ENCODE data around the gene UBE2Q2.

The UBE2Q2 gene

DNA sequence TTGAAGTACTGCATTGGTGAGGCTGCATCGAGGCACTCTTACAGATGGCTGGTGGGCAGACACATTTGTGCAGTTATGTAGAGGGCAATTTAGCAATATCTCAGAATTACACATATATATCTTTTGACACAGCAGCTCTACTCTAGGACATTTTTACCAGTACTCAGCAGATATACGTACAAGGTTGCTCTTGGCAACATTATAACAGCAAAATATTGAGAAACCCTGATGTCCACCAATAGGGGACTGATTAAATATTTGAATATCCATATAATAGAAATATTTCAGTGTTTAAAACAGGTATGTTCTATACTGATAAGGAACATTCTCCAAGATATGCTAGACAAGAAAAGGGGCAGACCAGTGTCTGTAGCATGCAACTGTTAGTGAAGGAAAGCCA, 52.5 kb downstream of the UBE2Q2 start:
- peak in 1 of 2 donors; percentile 18 for DNase-seq

DNA sequence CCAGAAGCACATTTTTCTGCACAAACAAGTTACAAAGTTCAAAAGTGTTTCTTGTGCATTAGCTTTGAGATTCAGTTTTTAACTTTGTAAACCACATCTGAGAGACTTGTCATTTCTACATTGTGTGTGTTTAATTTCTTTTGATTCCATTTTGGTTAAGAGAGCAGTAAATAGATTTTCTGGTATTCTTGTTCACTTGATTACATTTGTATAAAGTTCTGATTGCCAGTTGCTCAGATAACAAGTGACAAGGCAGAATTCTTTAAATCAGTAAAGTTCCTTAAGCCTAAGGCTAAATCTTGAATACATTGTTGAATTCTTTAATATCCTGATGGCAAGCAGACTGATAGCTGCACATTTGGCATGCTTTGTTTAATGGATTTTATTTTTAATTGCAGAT, 57.3 kb downstream of the UBE2Q2 start:
- Histone ChIP-seq H3K27ac (ENCODE audit: low read depth, low read length) (no peak overlapping the region), H3K4me2 (ENCODE audit: low read length) (no peak overlapping the region), H2BK5ac (ENCODE audit: low read depth, low read length, poor library complexity) (no peak overlapping the region), H2BK12ac (ENCODE audit: low read length) (no peak overlapping the region), H3K9me3 (ENCODE audit: insufficient read depth, low read depth, low read length) (no peaks in the 10 kb centered on the region), H3K4me1 (ENCODE audit: control insufficient read depth in 1 of 2, insufficient read depth in 2 of 2, low read length in 2 of 2) (peaks cover 4 to 12% of the 10 kb centered on the region in 2 experiments), H4K12ac (ENCODE audit: low read depth, low read length) (no peak overlapping the region), H3K27me3 (ENCODE audit: insufficient read depth, low read length) (no peaks in the 10 kb centered on the region), H3K18ac (ENCODE audit: low read length) (no peak overlapping the region), H3K14ac (ENCODE audit: low read length) (no peak overlapping the region), H2AK5ac (ENCODE audit: low read length) (no peak overlapping the region), H3K79me1 (ENCODE audit: low read length) (peaks cover 15% of the 10 kb centered on the region), H4K91ac (ENCODE audit: low read depth, low read length) (no peak overlapping the region), H3K23ac (ENCODE audit: low read length) (no peak overlapping the region), H3K9ac (ENCODE audit: low read length) (no peak overlapping the region), H3K4me3 (ENCODE audit: low read depth, low read length) (no peak overlapping the region), H3K4ac (ENCODE audit: low read depth, low read length) (no peak overlapping the region), H3K36me3 (ENCODE audit: control insufficient read depth in 1 of 2, insufficient read depth in 2 of 2, low read length in 2 of 2) (peaks cover 2 to 9% of the 10 kb centered on the region in 2 experiments), H4K8ac (ENCODE audit: low read depth, low read length) (no peak overlapping the region), H2AFZ (ENCODE audit: insufficient read depth, low read length, poor library complexity) (no peak overlapping the region), H3K79me2 (ENCODE audit: control insufficient read depth, insufficient read depth, low read length, poor library complexity) (peaks cover 7% of the 10 kb centered on the region), H2BK120ac (ENCODE audit: insufficient read depth, low read length, poor library complexity) (no peak overlapping the region)
- peak in 1 of 2 donors; percentile 47 for DNase-seq

More for the DNA sequence above, 52.5 kb downstream of the UBE2Q2 start:
- peaks cover 5 to 9% of the 10 kb centered on the region in 2 experiments for H3K36me3 ChIP-seq (ENCODE audit: control insufficient read depth in 1 of 2, insufficient read depth in 2 of 2, low read length in 2 of 2)
- H3K79me2 ChIP-seq (ENCODE audit: control insufficient read depth, insufficient read depth, low read length, poor library complexity): no peaks in the 10 kb centered on the region
- no peak overlapping the region for H2BK12ac ChIP-seq (ENCODE audit: low read length)
- H3K4me2 ChIP-seq (ENCODE audit: low read length): no peak overlapping the region
- WGBS (ENCODE audit: extremely low coverage, insufficient coverage, insufficient read length): no CpG with 5 or more reads among the region's 2 CpGs
- H3K18ac ChIP-seq (ENCODE audit: low read length): no peak overlapping the region
- H4K12ac ChIP-seq (ENCODE audit: low read depth, low read length): no peak overlapping the region
- no peaks in the 10 kb centered on the region for H3K9me3 ChIP-seq (ENCODE audit: insufficient read depth, low read depth, low read length)
- no peak overlapping the region for H3K9ac ChIP-seq (ENCODE audit: low read length)
- no peak overlapping the region for H3K4me3 ChIP-seq (ENCODE audit: low read depth, low read length)
- H3K79me1 ChIP-seq (ENCODE audit: low read length): peaks cover 5% of the 10 kb centered on the region
- no peak overlapping the region for H3K14ac ChIP-seq (ENCODE audit: low read length)
- no peak overlapping the region for H2BK5ac ChIP-seq (ENCODE audit: low read depth, low read length, poor library complexity)
- no peak overlapping the region for H4K8ac ChIP-seq (ENCODE audit: low read depth, low read length)
- H3K4ac ChIP-seq (ENCODE audit: low read depth, low read length): no peak overlapping the region
- H3K4me1 ChIP-seq (ENCODE audit: control insufficient read depth in 1 of 2, insufficient read depth in 2 of 2, low read length in 2 of 2): peaks cover 0 to 4% of the 10 kb centered on the region in 2 experiments
- no peak overlapping the region for H4K91ac ChIP-seq (ENCODE audit: low read depth, low read length)
- no peaks in the 10 kb centered on the region for H3K27me3 ChIP-seq (ENCODE audit: insufficient read depth, low read length)
- H2AK5ac ChIP-seq (ENCODE audit: low read length): no peak overlapping the region
- no peak overlapping the region for H2AFZ ChIP-seq (ENCODE audit: insufficient read depth, low read length, poor library complexity)
- no peak overlapping the region for H3K27ac ChIP-seq (ENCODE audit: low read depth, low read length)
- H3K23ac ChIP-seq (ENCODE audit: low read length): no peak overlapping the region
- H2BK120ac ChIP-seq (ENCODE audit: insufficient read depth, low read length, poor library complexity): no peak overlapping the region

DNA sequence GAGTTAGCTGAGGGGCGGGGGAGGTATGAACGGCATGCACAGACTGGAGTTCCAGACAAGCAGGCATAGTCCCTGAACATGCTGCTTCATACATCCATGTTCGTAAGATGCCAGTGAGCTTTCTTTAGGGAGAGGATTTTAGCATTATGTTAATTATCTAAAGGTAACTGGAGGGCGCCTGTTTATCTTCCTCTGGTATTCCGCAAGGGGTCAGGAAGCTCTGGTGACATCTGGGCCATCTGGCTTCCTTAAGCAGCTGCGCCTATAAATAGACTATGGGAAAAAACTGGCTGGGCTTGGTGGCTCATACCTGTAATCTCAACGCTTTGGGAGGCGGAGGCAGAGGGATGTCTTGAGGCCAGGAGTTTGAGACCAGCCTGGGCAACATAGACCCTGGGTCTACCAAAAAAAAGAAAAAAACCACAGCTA, 58.9 kb downstream of the UBE2Q2 start:
- Histone ChIP-seq H3K18ac (ENCODE audit: low read length) (no peak overlapping the region), H3K23ac (ENCODE audit: low read length) (no peak overlapping the region), H3K27me3 (ENCODE audit: insufficient read depth, low read length) (no peaks in the 10 kb centered on the region), H4K8ac (ENCODE audit: low read depth, low read length) (no peak overlapping the region), H2AFZ (ENCODE audit: insufficient read depth, low read length, poor library complexity) (no peak overlapping the region), H3K79me2 (ENCODE audit: control insufficient read depth, insufficient read depth, low read length, poor library complexity) (peaks cover 7% of the 10 kb centered on the region), H2BK5ac (ENCODE audit: low read depth, low read length, poor library complexity) (no peak overlapping the region), H3K27ac (ENCODE audit: low read depth, low read length) (peak overlapping the region; percentile 46), H2AK5ac (ENCODE audit: low read length) (no peak overlapping the region), H4K12ac (ENCODE audit: low read depth, low read length) (no peak overlapping the region), H3K9me3 (ENCODE audit: insufficient read depth, low read depth, low read length) (no peaks in the 10 kb centered on the region), H2BK12ac (ENCODE audit: low read length) (no peak overlapping the region), H3K79me1 (ENCODE audit: low read length) (peaks cover 15% of the 10 kb centered on the region), H3K4me3 (ENCODE audit: low read depth, low read length) (no peak overlapping the region), H4K91ac (ENCODE audit: low read depth, low read length) (no peak overlapping the region), H2BK120ac (ENCODE audit: insufficient read depth, low read length, poor library complexity) (no peak overlapping the region), H3K14ac (ENCODE audit: low read length) (no peak overlapping the region), H3K9ac (ENCODE audit: low read length) (no peak overlapping the region), H3K4me1 (ENCODE audit: control insufficient read depth in 1 of 2, insufficient read depth in 2 of 2, low read length in 2 of 2) (peaks cover 4 to 12% of the 10 kb centered on the region in 2 experiments), H3K36me3 (ENCODE audit: control insufficient read depth in 1 of 2, insufficient read depth in 2 of 2, low read length in 2 of 2) (peaks cover 2 to 9% of the 10 kb centered on the region in 2 experiments), H3K4me2 (ENCODE audit: low read length) (peak overlapping the region; percentile 24), H3K4ac (ENCODE audit: low read depth, low read length) (no peak overlapping the region)
- peak; percentile 90 to 93 for DNase-seq
- no CpG with 5 or more reads among the region's 8 CpGs for WGBS (ENCODE audit: extremely low coverage, insufficient coverage, insufficient read length)

DNA sequence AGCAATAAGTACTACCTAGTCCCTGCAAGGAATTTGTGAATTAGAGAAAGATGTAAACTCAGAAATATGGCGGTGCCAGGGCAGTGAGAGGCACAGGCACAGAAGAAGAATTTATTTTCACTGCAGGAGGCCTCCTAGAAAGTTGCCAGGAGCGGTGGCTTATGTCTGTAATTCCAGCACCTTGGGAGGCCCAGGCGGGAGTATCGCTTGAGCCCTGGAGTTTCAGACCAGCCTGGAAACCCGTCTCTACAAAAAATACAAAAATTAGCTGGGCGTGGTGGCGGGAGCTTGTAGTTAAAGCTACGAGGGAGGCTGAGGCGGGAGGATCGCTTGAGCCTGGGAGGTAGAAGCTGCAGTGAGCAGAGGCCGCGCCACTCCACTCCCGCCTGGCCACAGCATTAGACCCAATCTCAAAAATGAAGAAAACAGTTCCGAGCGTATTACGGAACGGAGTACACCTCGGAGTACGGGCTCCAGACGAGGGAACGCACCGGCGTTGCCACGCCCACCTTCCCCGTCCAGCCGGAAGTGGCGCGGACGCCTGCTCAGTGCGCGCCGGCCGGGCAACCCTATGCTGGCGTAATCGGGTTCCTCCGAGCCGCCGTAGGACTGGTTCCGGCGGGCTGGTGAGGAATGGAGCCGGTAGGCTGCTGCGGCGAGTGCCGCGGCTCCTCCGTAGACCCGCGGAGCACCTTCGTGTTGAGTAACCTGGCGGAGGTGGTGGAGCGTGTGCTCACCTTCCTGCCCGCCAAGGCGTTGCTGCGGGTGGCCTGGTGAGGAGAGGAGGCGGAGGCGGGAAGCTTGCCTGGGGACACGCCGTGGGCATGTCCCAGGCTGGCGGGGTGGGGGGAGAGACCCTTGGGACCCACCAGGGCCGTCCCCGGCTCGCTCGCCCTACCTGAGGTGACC, 60.3 kb downstream of the UBE2Q2 start, which contains the start of gene FBXO22:
TSS of gene FBXO22 (plus strand) at position 548 of the 909 bp plus-strand sequence. CDS start at position 634, 86 bp downstream.
- peaks cover 0 to 5% of the 10 kb centered on the region in 2 experiments for H3K36me3 ChIP-seq (ENCODE audit: control insufficient read depth in 1 of 2, insufficient read depth in 2 of 2, low read length in 2 of 2)
- peak within 1 kb of the TSS; percentile 100 for H3K4me3 ChIP-seq (ENCODE audit: low read depth, low read length)
- peak within 1 kb of the TSS; percentile 82 for H4K91ac ChIP-seq (ENCODE audit: low read depth, low read length)
- peak within 1 kb of the TSS; percentile 89 for H2BK5ac ChIP-seq (ENCODE audit: low read depth, low read length, poor library complexity)
- H3K4me1 ChIP-seq (ENCODE audit: control insufficient read depth in 1 of 2, insufficient read depth in 2 of 2, low read length in 2 of 2): peaks cover 4 to 15% of the 10 kb centered on the region in 2 experiments
- peak within 1 kb of the TSS; percentile 96 for H3K27ac ChIP-seq (ENCODE audit: low read depth, low read length)
- H4K12ac ChIP-seq (ENCODE audit: low read depth, low read length): peak within 1 kb of the TSS; percentile 62
- peak within 1 kb of the TSS; percentile 53 for H3K4ac ChIP-seq (ENCODE audit: low read depth, low read length)
- peak within 1 kb of the TSS; percentile 58 for H3K18ac ChIP-seq (ENCODE audit: low read length)
- peak within 1 kb of the TSS; percentile 26 for H2AK5ac ChIP-seq (ENCODE audit: low read length)
- peak within 1 kb of the TSS; percentile 99 for H3K9ac ChIP-seq (ENCODE audit: low read length)
- H3K4me2 ChIP-seq (ENCODE audit: low read length): peak within 1 kb of the TSS; percentile 69
- peak within 1 kb of the TSS; percentile 1 for H2BK12ac ChIP-seq (ENCODE audit: low read length)
- H3K27me3 ChIP-seq (ENCODE audit: insufficient read depth, low read length): no peaks in the 10 kb centered on the region
- no peaks in the 10 kb centered on the region for H3K9me3 ChIP-seq (ENCODE audit: insufficient read depth, low read depth, low read length)
- H3K14ac ChIP-seq (ENCODE audit: low read length): peak within 1 kb of the TSS; percentile 82
- peak within 1 kb of the TSS; percentile 88 for H4K8ac ChIP-seq (ENCODE audit: low read depth, low read length)
- H2BK120ac ChIP-seq (ENCODE audit: insufficient read depth, low read length, poor library complexity): peak within 1 kb of the TSS; percentile 67
- H2AFZ ChIP-seq (ENCODE audit: insufficient read depth, low read length, poor library complexity): peak within 1 kb of the TSS; percentile 33
- H3K79me2 ChIP-seq (ENCODE audit: control insufficient read depth, insufficient read depth, low read length, poor library complexity): peaks cover 12% of the 10 kb centered on the region
- no CpG with 5 or more reads among the region's 63 CpGs for whole genome bisulfite sequencing (ENCODE audit: extremely low coverage, insufficient coverage, insufficient read length)
- H3K23ac ChIP-seq (ENCODE audit: low read length): no peak within 1 kb of the TSS
- DNase-seq: peak; percentile 93 to 94
- H3K79me1 ChIP-seq (ENCODE audit: low read length): peaks cover 15% of the 10 kb centered on the region
